ENCODE measurements around the gene SLC35F4.
"Not testable (repeated sequence)": the region's sequence is repeated elsewhere in the genome, so short reads cannot be mapped to it uniquely, and the experiment has no call there.

GRCh38 chr14:57722141-57722540 lies 143.8 kb downstream of the SLC35F4 start:
- not testable (repeated sequence) for TF ChIP-seq CTCF (conservative IDR thresholded peaks at IDR 0.05); ZFX (IDR thresholded peaks at IDR 0.05)

All from C4-2B (cell line).